Measurements from ENCODE around the gene OSR1. TPM values are rescaled to one million over a fixed set of nuclear protein-coding genes. Genes with fewer than 3 reads are reported as not detected.
"Not testable (repeated sequence)": the region's sequence is repeated elsewhere in the genome, so short reads cannot be mapped to it uniquely, and the experiment has no call there.

OSR1 gene
- total RNA-seq, 1 donor, result under 0.01 TPM

GRCh38 chr2:19337202-19337601, 21.2 kb downstream of the OSR1 start:
- no peak for DNase-seq (ENCODE audit: low read depth in 2 of 3, low spot score in 2 of 3)

GRCh38 chr2:19336781-19337180, 21.6 kb downstream of the OSR1 start:
- no peak for DNase-seq (ENCODE audit: low read depth in 2 of 3, low spot score in 2 of 3)

GRCh38 chr2:19332503-19332902, 25.9 kb downstream of the OSR1 start:
- no peak for DNase-seq (ENCODE audit: low read depth in 2 of 3, low spot score in 2 of 3)

GRCh38 chr2:19331450-19331849, 27.0 kb downstream of the OSR1 start:
- DNase-seq (ENCODE audit: low read depth in 2 of 3, low spot score in 2 of 3), result no peak

GRCh38 chr2:19330436-19330835, 28.0 kb downstream of the OSR1 start:
- no peak for DNase-seq (ENCODE audit: low read depth in 2 of 3, low spot score in 2 of 3)

GRCh38 chr2:19329445-19329844, 29.0 kb downstream of the OSR1 start:
- no peak for DNase-seq (ENCODE audit: low read depth in 2 of 3, low spot score in 2 of 3)

- no peak for DNase-seq (ENCODE audit: low read depth in 2 of 3, low spot score in 2 of 3)
These were observed 30.9 kb downstream of the OSR1 start for GRCh38 chr2:19327496-19327895.

- DNase-seq (ENCODE audit: low read depth in 2 of 3, low spot score in 2 of 3), result no peak
These were observed 36.5 kb downstream of the OSR1 start for GRCh38 chr2:19321946-19322345.

GRCh38 chr2:19320813-19321212, 37.6 kb downstream of the OSR1 start:
- no peak for DNase-seq (ENCODE audit: low read depth in 2 of 3, low spot score in 2 of 3)

- no peak for DNase-seq (ENCODE audit: low read depth in 2 of 3, low spot score in 2 of 3)
These were observed 38.7 kb downstream of the OSR1 start for GRCh38 chr2:19319698-19320097.

GRCh38 chr2:19319064-19319463, 39.4 kb downstream of the OSR1 start:
- no peak for DNase-seq (ENCODE audit: low read depth in 2 of 3, low spot score in 2 of 3)

GRCh38 chr2:19313553-19313952, 44.9 kb downstream of the OSR1 start:
- DNase-seq (ENCODE audit: low read depth in 2 of 3, low spot score in 2 of 3), result no peak

GRCh38 chr2:19312949-19313348, 45.5 kb downstream of the OSR1 start:
- DNase-seq (ENCODE audit: low read depth in 2 of 3, low spot score in 2 of 3), result no peak

- DNase-seq (ENCODE audit: low read depth in 2 of 3, low spot score in 2 of 3), result not testable (repeated sequence)
These were observed 52.4 kb downstream of the OSR1 start for GRCh38 chr2:19306065-19306464.

- not testable (repeated sequence) for DNase-seq (ENCODE audit: low read depth in 2 of 3, low spot score in 2 of 3)
These were observed 52.9 kb downstream of the OSR1 start for GRCh38 chr2:19305400-19306055.

GRCh38 chr2:19301706-19302105, 56.7 kb downstream of the OSR1 start:
- no peak for DNase-seq (ENCODE audit: low read depth in 2 of 3, low spot score in 2 of 3)

Small RNA genes lying within 50 kb of the gene (small RNA-seq; reads per million reads assigned to genes)
- gene MIR4757, result not detected

Measured in hematopoietic multipotent progenitor cell (in vitro differentiated cells).